ENCODE results near the gene ELMO1.
"Not testable (repeated sequence)": the region's sequence is repeated elsewhere in the genome, so short reads cannot be mapped to it uniquely, and the experiment has no call there.

Gene ELMO1

DNA sequence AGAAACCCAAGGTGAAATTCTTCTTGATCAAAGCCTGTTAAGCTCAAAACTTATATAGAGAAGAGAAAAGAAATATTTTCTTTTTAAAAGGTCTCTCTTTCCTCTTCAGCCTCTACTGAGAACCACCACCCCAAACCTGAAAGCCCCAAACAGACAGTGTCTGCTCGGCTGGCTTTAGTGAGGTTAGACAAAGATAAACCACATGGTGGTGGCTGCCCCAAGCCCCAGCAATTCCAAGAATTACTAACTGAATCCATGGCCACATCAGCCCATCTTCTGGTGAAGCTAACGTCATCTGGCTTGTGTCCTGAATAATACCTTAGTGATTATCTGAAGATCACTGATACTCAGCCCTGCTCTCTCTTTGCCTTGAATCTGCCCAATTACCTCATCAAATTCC, 275.0 kb downstream of the ELMO1 start:
- no peak for DNase-seq

DNA sequence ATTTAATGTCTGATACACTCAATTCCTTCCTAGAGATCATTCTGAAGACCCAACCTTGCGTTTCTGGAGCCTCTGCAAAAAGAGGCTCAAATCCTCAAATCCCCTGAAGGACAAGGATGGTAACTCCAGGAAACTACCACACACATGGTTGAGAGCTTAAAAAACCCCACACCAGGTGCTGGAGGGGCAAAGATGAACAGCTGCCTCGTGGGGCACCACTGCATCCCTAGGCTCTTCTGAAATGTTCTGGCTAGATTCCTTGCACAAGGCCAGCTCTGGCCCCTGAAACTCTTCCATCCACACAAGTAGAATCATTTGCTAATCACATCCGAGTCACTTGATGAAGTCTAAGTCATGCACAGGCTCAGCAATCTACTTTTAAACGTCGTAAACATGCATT, 286.6 kb downstream of the ELMO1 start:
- DNase-seq: no peak

DNA sequence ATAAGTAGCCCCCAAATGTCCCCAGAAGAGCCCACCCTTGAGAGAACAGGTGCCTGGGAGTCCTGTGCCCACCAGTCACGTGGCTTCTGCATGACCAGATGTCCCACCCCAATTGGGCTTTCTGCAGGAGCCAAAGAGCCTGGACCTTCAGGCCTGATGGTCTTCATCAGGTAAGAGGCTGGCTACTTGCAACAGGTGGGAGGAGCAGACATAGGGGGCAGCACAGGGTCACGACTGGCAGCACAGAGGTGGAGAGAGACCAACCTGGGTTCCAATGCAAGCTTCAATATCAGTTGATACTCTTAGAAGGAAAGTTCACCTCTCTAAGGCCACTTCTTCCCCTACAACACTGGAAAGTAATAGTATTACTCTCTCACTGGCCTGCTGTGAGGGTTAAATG, 288.0 kb downstream of the ELMO1 start:
- no peak for DNase-seq

DNA sequence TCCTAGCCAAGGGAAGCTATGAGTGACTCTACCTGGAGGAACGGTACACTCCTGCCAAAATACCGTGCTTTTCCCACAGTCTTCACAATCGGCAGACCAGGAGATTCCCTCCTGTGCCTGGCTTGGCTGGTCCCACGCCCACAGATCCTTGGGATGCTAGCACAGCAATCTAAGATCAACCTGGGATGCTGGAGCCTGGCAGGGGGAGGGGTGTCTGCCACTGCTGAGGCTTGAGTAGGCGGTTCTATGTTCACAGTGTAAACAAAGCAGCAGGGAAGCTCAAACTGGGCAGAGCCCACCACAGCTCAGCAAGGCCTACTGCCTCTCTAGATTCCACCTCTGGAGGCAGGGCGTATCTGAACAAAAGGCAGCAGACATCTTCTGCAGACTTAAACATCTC, 295.3 kb downstream of the ELMO1 start:
- DNase-seq: no peak

DNA sequence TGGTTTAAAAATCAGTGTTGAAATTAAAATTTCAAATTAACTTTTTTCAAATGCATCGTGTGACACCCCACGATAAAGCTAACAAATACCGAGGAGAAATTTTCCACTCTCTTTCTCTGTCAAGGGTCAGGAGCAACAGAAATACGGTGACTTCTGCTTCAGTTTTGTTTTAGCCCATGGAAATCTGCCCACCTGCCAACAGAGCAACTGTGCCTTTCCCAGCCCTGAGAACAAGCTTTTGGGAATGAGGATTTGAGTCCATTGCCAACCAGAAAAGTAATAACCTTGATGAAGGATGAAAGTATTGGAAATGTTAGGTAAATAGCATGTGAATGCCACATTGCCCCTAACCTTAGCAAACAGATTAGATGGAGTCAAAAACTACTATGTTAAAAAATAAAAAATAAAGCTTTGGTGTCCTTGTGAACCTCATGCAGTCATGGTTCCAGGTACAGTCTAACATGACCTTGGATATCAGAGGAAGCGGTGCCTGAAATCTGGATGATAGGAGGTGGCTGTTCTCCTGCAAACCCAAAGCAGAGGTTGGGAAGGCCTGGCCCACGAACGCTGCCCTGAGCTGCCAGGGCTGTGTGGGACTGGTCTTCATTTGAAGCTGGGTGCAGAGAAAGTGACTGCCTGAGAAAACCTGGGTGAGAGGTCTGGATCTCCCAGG, 296.8 kb downstream of the ELMO1 start:
- no peak for DNase-seq

DNA sequence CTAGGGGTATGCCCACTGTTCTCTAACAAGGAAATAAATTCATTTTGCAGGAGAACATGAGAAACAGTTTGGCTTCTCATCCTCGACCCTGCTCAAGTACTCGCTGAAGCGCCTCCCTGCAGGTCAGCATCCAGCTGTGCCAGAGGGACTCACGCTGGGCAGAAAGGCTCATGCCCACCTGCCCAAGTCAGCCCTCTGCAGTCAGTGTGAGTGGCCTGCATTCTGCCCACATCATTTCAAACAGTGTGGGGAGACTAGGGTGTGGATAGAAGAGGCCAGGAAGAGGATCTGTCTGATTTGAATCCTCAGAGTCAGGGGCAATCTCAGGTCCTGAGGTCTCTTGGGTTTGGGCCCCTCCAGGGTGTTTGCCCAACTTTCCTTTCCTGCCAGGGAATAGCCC, 297.8 kb downstream of the ELMO1 start:
- no peak for DNase-seq

DNA sequence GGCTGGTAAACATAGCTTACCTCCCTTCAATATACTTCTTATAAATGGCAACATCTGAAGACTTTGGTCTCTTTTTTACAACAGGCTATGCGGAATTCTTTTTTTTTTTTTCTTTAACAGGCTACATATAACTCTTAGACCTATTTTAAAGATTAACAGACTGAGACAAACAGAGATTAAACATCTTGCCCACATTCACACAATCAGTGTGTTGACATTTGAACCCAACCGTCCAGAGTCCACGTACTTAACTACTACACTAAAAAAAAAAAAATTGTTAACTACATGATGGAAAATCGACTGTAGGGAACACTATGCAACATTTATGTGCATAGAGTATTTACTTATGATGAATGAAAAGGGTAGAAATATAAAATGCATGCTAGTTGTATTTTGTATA, 298.5 kb downstream of the ELMO1 start:
- DNase-seq: no peak

DNA sequence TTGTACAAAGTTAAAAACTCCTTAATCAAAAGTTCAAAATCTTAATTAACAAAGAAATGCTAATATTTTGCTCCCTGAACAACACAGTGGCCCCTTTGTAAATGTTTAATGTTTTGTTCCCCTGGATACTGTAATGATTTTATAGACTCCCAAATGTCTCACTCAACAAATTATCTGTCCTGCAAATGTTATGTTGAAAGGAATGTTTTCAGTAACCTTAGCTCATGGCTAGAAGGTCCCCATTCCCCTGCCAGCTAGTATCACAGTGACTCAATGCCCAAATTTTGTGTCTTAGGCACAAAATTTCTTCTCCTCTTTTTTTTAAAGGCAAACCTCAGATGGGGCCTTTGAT, 298.9 kb downstream of the ELMO1 start:
- DNase-seq: no peak

DNA sequence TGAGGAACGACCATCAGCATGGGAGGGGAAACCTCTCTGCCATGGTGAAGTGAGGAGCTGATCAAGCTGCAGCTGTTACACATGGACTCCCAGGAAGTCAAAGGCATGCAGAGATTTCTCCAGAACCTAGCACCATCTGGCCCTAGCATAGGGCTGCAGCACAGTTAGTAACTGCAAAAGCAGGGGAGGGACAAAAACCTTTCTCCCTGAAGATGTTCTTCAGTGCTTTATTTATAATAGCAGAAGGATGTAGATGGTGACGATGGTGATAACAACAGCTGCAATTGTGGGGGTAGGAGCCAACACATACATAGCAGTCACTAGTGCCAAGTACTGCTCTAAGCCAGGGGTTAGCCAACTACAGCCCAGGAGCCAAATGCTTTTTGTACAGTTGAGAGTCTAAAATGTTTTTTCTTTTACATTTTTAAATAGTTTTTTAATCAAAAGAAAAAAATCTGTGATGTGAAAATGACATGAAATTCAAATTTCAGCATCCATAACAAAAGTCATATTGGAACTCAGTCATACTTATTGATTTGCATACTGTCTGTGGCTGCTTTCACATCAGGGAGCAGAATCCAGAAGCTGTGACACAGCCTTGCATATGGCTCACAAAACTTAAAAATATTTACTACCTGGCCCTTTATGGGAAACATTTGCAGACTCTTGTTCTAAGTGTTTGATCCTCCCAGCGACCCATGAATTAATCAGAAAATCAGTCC, 299.5 kb downstream of the ELMO1 start:
- DNase-seq: no peak

DNA sequence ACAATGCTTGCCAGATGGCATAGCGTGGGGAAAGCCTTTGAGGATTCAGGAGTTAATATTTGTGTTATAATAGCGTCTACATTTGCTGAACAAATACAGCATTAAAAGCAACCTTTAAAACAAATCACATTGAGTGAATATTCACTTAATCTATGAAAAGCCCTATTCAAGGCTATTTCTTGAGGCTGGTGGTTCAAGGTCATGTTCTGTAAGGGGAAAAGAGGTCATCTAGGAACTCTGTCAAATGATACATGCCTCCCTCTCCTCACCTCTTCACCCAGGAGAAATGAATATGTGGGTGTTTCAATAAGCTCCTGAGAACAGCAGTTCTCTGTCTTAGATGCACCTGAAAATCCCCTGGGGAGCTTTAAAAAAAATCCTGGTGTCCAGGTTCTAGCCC, 303.0 kb downstream of the ELMO1 start:
- DNase-seq: no peak

DNA sequence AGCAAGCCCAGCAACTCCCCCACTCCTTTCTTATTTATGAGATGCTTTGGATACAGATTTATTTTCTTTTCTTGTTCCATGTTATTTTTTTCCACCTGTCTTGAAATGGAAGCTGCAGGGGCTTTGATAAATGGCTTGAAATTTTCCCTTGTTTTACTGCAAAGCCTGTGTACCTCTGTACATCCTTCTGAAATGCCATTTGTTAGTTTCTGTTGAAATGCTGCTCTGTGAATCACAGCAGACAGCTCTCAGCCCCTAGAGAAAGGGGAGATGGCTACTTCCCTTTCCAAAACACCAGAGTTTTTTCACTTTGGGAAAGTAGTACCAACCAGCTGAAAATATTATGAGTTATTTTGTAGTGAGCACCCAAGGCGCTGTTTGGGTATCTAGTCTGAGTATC, 304.2 kb downstream of the ELMO1 start:
- no peak for DNase-seq

DNA sequence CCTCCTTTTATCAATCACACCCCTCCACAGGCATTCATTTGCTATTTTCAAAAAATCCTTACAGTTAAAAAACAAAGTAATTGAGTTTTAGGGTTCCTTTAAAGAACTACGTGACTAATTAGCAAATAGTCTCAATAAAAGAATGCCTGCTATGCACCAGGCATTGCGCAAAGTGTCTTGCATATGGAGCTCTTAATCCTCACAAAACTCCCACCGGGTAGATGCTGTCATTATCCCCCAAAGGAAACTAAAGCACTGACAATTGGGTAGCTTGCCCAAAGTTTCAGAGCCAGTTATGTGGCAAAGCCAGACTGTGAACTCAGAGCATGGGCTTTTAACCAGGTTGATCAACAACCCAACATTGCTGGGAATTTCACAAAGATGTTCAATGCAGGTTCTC, 305.7 kb downstream of the ELMO1 start:
- DNase-seq: no peak

DNA sequence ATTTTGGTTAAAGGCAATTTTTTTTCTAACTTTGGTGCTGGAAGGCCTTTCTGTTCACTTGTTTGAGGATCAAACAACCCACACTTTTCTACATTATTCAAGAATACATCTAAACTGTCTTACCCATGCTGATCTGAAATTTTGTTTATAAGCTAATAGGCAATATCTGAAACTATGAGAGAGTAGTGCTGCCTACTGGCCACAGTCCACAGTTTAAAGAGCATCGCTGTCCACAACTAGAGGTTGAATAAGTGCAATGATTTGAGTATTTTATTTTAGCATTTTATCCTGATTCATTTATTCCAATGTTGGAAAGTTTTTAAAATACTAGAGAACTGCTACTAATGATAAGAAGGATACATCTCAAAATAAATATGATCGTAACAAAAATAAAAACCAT, 306.9 kb downstream of the ELMO1 start:
- no peak for DNase-seq

DNA sequence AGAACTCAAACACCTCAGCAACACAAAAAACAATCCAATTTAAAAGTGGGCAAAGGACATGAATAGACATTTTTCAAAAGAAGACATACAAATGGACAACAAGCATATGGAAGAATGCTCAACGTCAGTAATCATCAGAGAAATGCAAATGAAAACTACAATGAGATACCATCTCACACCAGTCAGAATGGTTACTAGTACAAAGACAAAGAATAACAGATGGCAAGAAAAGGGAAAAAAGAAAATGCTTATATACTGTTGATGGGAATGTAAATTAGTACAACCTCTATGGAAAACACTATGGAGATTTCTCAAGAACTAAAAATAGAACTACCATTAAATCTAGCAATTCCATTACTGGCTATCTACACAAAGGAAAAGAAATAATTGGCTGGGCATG, 314.8 kb downstream of the ELMO1 start:
- not testable (repeated sequence) for DNase-seq

DNA sequence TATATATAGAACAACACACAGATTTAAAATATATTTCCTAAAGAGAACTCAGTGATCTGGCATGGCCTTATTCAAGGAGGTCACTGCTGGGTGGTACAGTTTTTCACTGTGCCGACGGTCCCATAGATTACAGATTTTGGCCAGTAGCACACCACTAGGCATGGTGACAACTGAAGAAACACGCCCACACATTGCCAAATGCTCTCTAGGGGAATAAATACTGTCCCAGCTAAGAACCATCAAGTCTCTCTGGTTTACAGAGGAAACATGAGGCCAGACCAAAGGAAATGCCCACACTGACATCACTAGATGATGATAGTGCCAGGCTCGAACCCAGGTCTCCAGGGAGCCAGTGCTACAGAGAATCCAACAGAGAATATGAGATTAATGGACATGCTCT, 316.8 kb downstream of the ELMO1 start:
- no peak for DNase-seq

DNA sequence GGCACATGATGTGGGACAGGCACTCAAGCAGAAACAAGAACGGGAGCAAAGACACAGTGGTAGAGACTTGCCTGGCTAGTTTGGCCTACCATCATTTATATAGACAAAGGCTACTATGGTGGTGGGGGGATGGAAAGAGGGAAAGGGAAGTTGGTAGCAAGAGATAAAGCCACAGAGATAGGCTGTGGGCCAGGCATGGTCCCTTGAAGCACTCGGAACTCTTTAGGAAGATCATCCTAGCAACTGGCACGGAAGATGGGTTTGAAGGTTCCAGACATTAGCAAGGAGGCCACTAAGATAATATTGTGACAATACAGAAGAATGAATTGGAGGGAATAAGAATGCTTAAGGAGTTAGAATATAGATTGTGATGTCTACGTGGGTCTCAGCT, 319.6 kb downstream of the ELMO1 start:
- DNase-seq: no peak

DNA sequence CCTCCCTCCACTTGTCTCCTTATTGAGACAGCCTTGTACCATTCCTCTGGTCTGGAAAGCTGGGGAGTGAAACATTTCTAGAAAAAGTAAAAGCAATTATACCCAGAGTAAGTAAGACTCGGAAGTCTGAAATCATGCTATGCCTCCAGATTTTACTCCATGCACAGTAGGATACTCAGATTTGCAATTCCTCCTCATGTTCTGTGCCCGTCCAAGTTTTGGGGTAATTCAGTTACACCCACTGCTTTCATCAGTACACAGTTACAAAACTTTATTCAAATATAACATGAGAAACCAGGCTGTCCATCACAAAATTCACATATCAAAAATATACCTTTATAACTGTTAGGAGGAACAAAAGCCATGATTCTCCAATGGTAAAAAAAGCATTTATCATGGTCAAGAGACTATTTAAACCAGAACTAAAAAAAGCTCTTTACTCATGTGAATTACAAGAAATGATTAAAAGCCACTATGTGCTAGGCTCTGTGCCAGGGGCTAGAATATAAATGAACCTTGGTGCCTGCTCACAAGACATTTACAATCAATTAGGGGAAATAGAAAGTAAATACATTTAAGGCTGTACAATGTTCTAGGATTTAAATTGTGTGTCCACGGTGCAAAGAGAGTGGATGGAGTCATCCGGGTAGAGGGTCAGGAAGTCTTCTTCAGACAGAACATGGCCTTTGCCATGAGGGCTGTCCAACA, 320.2 kb downstream of the ELMO1 start:
- no peak for DNase-seq

DNA sequence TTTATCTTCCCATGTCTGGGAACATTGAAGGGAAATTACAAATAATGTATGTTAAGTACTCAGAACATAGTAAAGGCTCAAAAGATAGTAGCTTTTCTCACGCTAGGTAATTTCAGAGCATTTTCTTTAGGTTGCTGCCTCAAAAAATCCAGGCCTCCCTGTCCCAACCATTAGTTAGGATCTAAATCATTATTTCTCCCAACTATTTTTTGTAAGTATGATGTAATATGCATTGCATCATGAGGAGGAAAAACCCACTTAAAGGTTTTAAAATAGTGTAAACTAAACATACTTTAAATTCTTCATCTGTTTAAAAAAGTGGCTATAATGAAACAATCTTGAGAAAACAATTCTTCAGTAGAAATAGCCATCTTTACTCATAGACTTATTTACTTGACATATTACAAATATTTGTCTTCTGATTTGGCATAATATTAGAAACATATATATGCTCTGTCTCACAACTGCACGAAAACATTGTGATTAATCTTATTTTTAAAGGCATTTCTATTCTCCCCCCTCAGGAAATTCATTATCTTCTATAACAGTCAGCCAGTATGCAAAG, 329.3 kb downstream of the ELMO1 start:
- no peak for DNase-seq

DNA sequence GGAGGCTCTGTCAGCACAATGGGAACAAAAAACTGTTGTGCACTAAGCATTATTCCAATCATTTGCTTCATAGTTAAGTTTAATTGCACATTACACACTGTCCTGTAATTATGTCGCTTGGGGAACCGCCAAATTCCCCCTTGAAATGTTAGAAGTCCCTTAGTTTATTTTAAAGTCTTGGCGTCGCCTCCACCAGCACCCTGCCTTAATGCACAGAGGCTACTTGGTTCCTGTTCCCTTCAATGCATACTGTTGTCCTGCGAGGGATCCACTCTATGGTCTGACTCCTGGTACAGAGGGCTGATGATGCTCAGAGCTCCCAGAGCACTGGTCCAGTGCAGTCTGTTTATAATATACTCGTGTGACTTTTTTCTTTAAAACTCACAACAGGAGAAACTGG, 330.7 kb downstream of the ELMO1 start:
- DNase-seq: no peak

DNA sequence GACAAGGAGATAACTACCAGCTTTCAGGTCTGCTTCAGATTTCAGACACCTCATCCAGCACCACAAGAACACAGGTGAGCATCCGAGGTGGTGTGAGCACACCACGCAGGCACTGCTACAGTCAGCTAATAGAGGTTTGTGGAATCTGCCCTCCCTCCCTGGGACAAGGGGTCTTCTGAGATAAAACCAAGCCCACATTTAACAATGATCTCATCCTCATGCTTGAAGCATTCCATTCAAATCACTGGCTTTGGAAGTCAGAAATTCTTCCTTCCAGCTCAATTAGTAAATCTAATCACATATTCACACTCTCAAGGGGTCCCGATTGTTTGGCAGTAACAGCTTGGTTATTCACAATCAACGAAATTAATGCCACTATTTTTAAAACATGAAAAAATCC, 331.4 kb downstream of the ELMO1 start:
- DNase-seq: no peak

DNA sequence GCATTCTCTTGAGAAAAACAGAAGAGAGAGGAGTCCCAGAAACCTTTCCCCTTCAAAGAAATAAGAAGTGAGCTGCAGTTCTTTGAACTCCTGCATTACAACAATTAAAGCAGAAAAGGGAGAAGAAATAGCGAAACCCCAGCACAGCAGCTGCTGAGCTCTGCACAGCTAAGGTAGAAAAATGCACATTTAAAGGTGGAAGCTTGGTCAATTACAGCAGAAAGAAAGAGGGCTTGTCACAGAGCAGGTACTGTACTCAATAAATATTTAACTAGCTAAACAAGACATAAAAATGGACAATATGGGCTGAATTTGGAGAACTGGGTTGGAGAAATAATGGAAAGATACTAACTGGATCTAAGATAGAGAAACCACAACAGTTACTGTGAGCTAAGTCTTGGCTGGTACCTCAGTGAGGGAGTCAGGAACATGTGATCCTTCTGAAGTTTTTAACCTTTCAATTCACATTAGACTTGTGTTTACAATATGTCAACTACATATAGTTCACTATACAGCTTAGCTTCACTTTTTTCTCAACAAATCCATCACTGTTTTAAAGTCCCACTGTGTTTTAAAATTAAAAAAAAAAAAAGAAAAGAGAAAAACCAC, 332.5 kb downstream of the ELMO1 start:
- no peak for DNase-seq

DNA sequence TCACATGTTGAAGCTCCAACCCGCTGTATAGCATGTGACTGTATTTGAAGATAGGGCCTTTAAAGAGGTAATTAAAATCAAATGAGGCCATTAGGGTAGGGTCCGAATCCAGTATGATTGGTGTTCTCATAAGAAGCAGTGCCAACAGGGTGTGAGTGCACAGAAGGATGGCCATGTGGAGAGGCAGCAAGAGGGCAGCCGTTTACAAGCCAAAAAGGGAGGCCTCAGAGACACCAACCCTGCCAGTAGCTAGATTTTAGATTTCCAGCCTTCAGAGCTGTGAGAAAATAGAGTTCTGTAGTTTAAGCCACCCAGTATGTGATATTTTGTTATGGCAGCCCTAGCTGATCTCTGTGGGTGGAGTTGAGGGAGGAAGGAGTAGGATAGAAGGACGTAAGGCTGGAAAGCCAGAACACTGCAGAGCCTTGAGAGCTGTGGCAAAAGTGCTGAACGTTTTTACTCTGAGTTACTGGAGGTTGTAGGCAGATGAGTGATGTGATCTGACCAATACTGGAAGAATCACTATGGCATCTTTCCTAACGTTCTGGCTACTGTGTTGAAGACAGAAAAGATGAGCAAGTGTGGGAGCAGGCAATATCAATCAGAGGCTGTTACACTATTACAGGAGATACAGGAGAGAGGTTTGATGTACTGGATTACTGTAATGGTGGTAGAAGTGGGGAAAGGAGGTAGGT, 334.9 kb downstream of the ELMO1 start:
- DNase-seq: peak; percentile 45

DNA sequence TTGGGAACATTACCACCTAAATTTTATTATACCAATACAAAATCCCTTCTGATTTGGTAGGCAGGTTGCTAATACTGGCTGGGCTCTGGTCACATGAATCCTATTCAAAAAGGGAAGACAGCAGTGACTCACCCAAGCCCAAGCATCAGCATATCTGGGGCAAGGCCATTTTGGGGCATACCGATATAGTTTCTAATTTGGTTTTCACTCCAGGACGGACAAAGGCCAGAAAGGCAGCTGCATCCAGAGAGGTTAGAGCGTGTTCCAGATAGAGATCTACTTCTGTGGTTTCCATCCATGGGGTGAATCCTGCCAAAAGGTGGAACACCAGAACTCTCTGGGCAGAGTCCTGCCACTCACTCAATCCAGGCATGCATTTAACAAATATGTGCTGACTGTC, 335.8 kb downstream of the ELMO1 start:
- peak; percentile 21 for DNase-seq
